IPS-18c (cell line): ENCODE measurements around the gene MAGEF1.

Source experiments
- H3K4me3 ChIP-seq: 2 replicates; pipeline ENCODE4 v1.7.0; 2013; ENCODE audit warnings: low read depth, mild to moderate bottlenecking, low read length, moderate library complexity; ENCODE audit not compliant: insufficient read depth
- H3K9me3 ChIP-seq: one replicate; pipeline ENCODE4 v1.6.1; 2013; ENCODE audit warnings: mild to moderate bottlenecking, low read length, moderate library complexity; ENCODE audit not compliant: control insufficient read depth, insufficient read depth

Gene MAGEF1

DNA sequence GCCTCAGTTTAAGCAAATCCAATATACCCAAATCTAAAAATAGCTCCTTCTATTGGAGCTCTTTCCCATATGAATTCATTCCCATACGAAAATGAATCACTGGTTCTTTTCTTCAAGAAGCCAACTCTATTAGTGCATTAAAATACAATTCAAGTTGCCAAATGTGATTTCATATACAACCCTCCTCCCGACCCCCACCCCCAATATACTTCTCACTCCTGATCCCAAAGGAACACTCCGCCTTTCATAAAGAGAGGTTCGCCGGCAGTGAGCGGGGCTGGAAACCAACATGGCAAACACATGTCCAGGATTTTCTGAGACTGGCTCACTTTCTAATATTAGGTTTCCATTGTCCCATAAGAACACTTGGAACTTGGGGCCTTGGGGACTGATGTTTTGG lies 48.5 kb downstream of the MAGEF1 start:
- no peak overlapping the region for H3K4me3 ChIP-seq
- no peaks in the 10 kb centered on the region for H3K9me3 ChIP-seq

DNA sequence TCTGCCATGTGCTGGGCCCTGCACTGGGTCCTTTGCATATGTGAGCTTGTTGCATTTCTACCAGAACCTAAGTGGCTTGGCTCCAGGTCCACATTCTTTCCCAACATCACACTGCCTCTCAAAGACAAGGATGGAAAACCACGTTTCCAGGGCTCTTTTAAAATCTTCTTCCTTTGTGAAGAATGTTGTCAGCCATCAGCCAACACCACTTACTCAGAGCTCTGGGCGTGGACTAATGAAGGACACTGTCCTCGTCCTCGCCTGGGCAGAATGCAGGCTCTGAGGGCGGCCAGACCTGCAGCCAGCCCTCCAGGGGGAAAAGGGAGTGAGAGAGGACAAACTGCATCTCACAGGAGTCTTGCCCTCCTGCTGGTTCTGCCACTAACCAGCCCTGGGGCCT lies 49.7 kb downstream of the MAGEF1 start:
- no peaks in the 10 kb centered on the region for H3K9me3 ChIP-seq
- H3K4me3 ChIP-seq = no peak overlapping the region

DNA sequence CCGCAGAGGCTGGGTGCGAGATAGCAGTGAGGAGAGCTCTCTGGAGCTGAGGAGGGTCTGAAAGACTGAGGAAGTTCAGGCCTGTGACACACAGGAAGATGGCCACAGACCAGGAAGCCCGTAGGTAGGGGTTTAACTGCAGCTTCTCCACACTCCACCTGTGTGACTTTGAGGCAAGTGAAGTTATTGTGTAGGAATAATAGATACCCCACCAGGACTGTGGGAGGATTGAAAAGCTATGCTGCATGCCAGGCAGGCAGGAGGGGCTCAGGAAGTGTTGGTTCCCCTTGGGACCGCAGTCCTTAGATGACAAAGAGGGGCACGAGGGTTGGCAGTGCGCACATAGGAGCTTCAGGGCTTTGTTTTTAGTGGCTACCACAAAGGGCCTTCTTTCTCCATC lies 50.9 kb downstream of the MAGEF1 start:
- no peaks in the 10 kb centered on the region for H3K9me3 ChIP-seq
- H3K4me3 ChIP-seq = no peak overlapping the region
